Stimulated activated CD4-positive, alpha-beta T cell treated with anti-CD3 and anti-CD28 coated beads, Interleukin-1b, Interleukin-23, amount 100 ng/mL, for 24 hours (primary cell): ENCODE measurements around the gene ANO7.

ENCODE experiments used
- DNase-seq, 4 experiments: peaks; one replicate each; pipeline ENCODE4 v3.0.0-alpha.2; 2020; ENCODE audit warnings: low read depth in 4 of 4, low spot score in 1 of 4

ANO7 gene

DNA sequence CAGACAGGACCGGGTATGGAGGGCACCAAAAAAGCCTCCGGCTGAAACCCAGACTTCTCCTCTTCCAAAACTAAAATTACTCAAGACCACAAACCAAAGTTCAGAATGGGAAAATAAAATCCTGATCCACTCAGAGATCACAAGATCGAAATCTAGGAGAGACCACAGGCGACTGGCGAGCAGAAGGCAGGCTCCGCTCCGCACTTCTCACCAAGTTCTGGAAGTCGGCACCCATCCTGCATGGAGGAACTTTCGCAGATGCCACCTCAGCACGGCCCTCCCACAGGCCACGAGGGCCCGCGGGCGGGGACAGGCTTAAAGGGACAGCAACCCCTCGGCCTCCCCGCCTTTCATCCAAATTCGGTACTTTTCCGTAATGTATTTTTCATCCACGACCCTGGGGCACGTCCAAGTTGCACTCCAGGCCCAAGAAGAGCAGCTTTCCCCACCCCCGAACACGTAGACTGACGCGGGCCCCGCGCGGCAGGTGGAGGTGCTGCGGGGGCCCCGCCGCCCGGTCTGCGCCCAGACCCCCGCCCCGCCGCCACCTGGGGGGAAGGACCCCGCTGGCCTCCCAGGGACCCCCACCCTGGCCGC, 83.3 kb downstream of the ANO7 start:
- DNase-seq: peak; percentile 20 to 36 (median 30)

DNA sequence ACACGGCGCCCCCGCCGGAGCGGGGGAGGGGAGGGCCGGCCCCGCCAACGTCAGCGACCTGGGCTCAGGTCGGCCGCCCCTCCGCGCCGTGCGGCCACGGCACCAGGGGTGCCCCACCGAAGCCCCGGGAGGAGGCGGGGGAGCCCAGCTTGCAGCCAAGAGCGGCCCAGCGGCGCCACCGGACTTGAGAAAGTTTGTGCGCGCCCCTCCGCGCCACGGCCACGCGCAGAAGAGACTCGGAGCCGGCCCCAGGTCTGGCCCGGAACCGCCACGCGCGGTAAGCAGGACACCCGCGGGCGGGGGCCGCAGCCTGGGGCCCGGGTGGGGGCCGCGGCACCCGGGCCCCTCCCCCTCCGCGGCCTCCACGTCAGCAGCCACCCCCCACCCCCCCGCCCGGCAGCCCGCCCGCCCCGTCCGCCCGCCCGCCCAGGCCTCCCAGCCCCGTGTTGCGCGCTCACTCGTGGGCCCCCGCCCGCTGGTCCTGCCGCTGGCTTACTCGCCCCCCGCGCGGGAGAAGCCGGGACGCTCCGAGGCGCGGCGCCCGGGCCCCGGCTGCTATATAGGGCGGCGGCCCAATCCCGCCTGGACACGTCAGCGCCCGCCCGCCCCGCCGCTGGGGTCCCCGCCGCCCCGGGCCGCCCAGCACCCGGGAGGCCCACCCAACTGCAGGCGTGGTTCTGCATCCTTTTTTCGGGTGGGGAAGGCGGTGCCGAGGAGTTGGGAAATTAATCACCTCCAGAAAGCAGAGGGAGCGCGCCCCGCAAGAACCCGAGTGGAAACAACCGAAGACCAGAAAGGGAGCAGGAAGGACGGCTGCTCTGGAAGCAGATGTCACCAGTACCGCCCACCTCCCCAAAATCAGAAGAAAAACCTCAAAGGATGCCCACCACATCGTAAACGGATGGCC, 84.1 kb downstream of the ANO7 start:
- peak in 3 of 4 experiments; percentile 10 to 43 (median 28) for DNase-seq

DNA sequence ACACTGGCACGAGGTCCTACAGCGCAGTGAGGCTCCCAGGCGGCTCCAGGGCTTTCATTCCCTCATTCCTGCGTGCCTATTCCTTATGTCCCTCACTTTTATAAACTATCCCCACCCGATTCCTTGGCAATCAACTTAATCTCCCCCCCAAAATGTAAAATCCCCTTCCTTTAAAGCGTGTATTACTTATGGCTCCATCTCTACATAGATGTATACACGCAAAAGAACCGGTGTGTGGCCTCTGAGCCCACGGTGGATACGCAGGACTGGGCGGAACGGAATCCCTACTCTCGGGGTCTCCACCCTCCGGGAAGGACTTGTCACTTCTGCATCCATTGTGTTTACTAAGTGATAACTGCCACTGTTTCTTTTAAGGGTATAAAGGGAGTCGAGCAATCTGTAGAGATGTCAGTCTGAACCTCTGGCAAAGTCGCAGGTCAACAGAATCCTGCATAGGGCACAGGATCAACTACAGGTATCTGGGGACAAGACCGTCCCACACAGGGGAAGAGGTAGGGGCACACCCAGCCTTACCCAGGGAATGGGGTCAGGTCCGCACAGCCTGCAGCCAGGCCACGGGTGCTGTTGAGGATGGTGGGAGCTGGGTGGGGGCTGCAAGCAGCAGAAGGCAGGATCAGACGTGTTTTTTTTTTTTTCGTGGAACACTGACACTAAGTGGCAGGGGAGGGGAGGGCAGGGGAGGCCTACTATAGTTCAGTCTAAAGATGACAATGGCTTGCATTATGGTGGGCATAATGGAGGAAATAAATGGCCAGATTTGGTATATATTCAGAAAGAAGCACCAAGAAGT, 84.9 kb downstream of the ANO7 start:
- DNase-seq: no peak

DNA sequence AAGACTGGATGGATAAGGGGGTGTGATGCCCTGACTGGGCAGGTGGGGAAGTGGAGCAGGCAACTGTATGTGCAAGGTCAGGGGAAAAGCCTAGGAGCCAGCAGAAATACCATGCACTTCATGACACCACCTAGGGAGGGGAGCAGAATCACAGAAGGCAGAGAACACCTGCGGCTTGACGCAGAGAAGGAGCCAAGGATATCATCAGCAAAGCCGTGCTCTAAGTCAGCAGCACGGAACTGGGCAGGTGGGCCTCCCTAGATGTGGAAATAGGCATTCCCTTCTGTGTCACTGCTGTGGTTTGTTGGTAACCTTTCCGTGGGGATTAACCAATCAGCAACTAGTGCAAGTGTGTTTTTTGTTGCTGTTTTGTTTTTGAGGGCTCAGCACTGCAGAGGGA, 85.7 kb downstream of the ANO7 start:
- no peak for DNase-seq
